Caco-2 (cell line): ENCODE results near the gene UBE2E2. TPM values are rescaled to one million over a fixed set of nuclear protein-coding genes. Genes with fewer than 3 reads are reported as not detected.

Source experiments
- BruUV-seq: library from RNA; stranded (reverse); fragments of 400-500 nt; replicated peaks from 2 replicates; lab custom pipeline; 2021; lab: Mats Ljungman, UMichigan
- CTCF ChIA-PET: fragments of 300-600 bp; sonication (Branson Sonifier 250); formaldehyde crosslinking; loops from one replicate; lab custom pipeline; 2022; ENCODE audit warnings: antibody characterized with exemption; lab: Charles Lee
- POLR2A ChIA-PET: fragments of 300-600 bp; sonication (Branson Sonifier 250); formaldehyde crosslinking; loops from one replicate; lab custom pipeline; 2022; ENCODE audit warnings: antibody characterized with exemption; lab: Charles Lee
- DNase-seq, 2 experiments: peaks; one replicate each; pipeline versions ENCODE4 v3.0.0 to v3.0.0-alpha.2; 2020 to 2022
- H3K27me3 ChIP-seq: replicated peaks from 2 replicates; pipeline ENCODE4 v1.6.0; 2011; ENCODE audit warnings: low read length; ENCODE audit not compliant: control insufficient read depth, insufficient read depth
- H3K36me3 ChIP-seq: 2 replicates; pipeline ENCODE4 v1.5.1; 2011; ENCODE audit warnings: low read length; ENCODE audit not compliant: control insufficient read depth, insufficient read depth
- H3K4me1 ChIP-seq: fragments of 250-450 bp; sonication (Bioruptor Pico); 2 replicates; pipeline ENCODE4 v1.5.1; 2020; ENCODE audit warnings: mild to moderate bottlenecking
- H3K4me3 ChIP-seq: 2 replicates; pipeline ENCODE4 v1.5.1; 2011; ENCODE audit warnings: low read depth, mild to moderate bottlenecking, control low read depth, low read length
- H3K9me3 ChIP-seq: fragments of 250-450 bp; sonication (Bioruptor Pico); 2 replicates; pipeline ENCODE4 v1.5.1; 2020; ENCODE audit warnings: mild to moderate bottlenecking, moderate library complexity
- H3K27ac Mint-ChIP-seq: one replicate; pipeline ENCODE4 v1.8.0; 2022; ENCODE audit warnings: mixed read lengths; ENCODE audit not compliant: unreplicated experiment
- H3K27me3 Mint-ChIP-seq: one replicate; pipeline ENCODE4 v1.8.0; 2022; ENCODE audit warnings: mixed read lengths; ENCODE audit not compliant: insufficient read depth, unreplicated experiment
- H3K36me3 Mint-ChIP-seq: one replicate; pipeline ENCODE4 v1.8.0; 2022; ENCODE audit warnings: mild to moderate bottlenecking, mixed read lengths; ENCODE audit not compliant: insufficient read depth, unreplicated experiment
- H3K4me1 Mint-ChIP-seq: one replicate; pipeline ENCODE4 v1.8.0; 2022; ENCODE audit warnings: low read depth, mixed read lengths; ENCODE audit not compliant: unreplicated experiment
- H3K4me3 Mint-ChIP-seq: one replicate; pipeline ENCODE4 v1.8.0; 2022; ENCODE audit warnings: mild to moderate bottlenecking, moderate library complexity, mixed read lengths; ENCODE audit not compliant: unreplicated experiment
- H3K9me3 Mint-ChIP-seq: one replicate; pipeline ENCODE4 v1.8.0; 2022; ENCODE audit warnings: mixed read lengths; ENCODE audit not compliant: unreplicated experiment
- CTCF ChIP-seq, 2 experiments: fragments of 200-600 bp in 1 of 2; IDR thresholded peaks; 1 replicate in 1 of 2; 2 replicates in 1 of 2; pipeline versions ENCODE4 v1.5.1 to v1.8.0; 2011 to 2022; ENCODE audit warnings: antibody characterized with exemption in 1 of 2, control low read depth in 1 of 2, inconsistent platforms in 1 of 2, low read depth in 1 of 2, low read length in 1 of 2, mild to moderate bottlenecking in 1 of 2, moderate library complexity in 1 of 2; ENCODE audit not compliant: insufficient read depth in 1 of 2, severe bottlenecking in 1 of 2, unreplicated experiment in 1 of 2
- intact Hi-C: fragments of 100-400 bp; cut with micrococcal nuclease; formaldehyde crosslinking; loops from one replicate; pipeline ENCODE4 v1.10.0; 2022; ENCODE audit not compliant: unreplicated experiment
- total RNA-seq: library from RNA; stranded (reverse); gene quantifications from 2 replicates; pipeline ENCODE4 v1.2.3, GENCODE V29; 2022

UBE2E2 gene
- total RNA-seq, 1 experiment from 2014 or later: 83.8 TPM

- Histone ChIP-seq H3K4me3 (no peak overlapping the region), H3K9me3 (no peaks in the 10 kb centered on the region), H3K4me1 (peaks cover 11% of the 10 kb centered on the region; the same call in 1 of the 2 replicates), H3K27me3 (no peaks in the 10 kb centered on the region; the same call in 1 of the 2 replicates), H3K36me3 (no peaks in the 10 kb centered on the region)
- peaks cover 20% of the 10 kb centered on the region for H3K4me1 Mint-ChIP-seq
- no peaks in the 10 kb centered on the region for H3K9me3 Mint-ChIP-seq
- H3K4me3 Mint-ChIP-seq: no peak overlapping the region
- no peak for TF ChIP-seq CTCF (IDR thresholded peaks at IDR 0.05; ENCODE audit: insufficient read depth in 1 of 2, low read depth in 1 of 2, low read length in 1 of 2, severe bottlenecking in 1 of 2, unreplicated experiment in 1 of 2)
- no peak for DNase-seq
- CTCF ChIA-PET: no interaction called here
- intact Hi-C loops: no loop called here
- no peaks in the 10 kb centered on the region for H3K27me3 Mint-ChIP-seq
- no TSS peak for BruUV-seq
- H3K27ac Mint-ChIP-seq: no peak overlapping the region
- POLR2A ChIA-PET: no interaction called here
- no peaks in the 10 kb centered on the region for H3K36me3 Mint-ChIP-seq
These were observed 203.5 kb downstream of the UBE2E2 start for GRCh38 chr3:23406601-23407000.

- Mint-ChIP-seq H3K9me3 (no peaks in the 10 kb centered on the region), H3K4me3 (no peak overlapping the region), H3K36me3 (no peaks in the 10 kb centered on the region), H3K27ac (no peak overlapping the region), H3K27me3 (no peaks in the 10 kb centered on the region), H3K4me1 (no peaks in the 10 kb centered on the region)
- Histone ChIP-seq H3K4me3 (no peak overlapping the region), H3K4me1 (no peaks in the 10 kb centered on the region), H3K27me3 (no peaks in the 10 kb centered on the region), H3K36me3 (no peaks in the 10 kb centered on the region), H3K9me3 (no peaks in the 10 kb centered on the region)
- no peak for TF ChIP-seq CTCF (IDR thresholded peaks at IDR 0.05; ENCODE audit: insufficient read depth in 1 of 2, low read depth in 1 of 2, low read length in 1 of 2, severe bottlenecking in 1 of 2, unreplicated experiment in 1 of 2)
- no TSS peak for BruUV-seq
- ChIA-PET CTCF (no interaction called here), POLR2A (no interaction called here)
- DNase-seq: no peak
- intact Hi-C loops: no loop called here
These were observed 214.9 kb downstream of the UBE2E2 start for GRCh38 chr3:23418026-23418425.

GRCh38 chr3:23421811-23422516 is 218.8 kb downstream of the UBE2E2 start:
- no peaks in the 10 kb centered on the region for H3K36me3 ChIP-seq
- Mint-ChIP-seq H3K27ac (no peak overlapping the region), H3K36me3 (no peaks in the 10 kb centered on the region), H3K27me3 (no peaks in the 10 kb centered on the region), H3K9me3 (peaks cover 15% of the 10 kb centered on the region), H3K4me1 (no peaks in the 10 kb centered on the region), H3K4me3 (no peak overlapping the region)
- no peak for TF ChIP-seq CTCF (IDR thresholded peaks at IDR 0.05; ENCODE audit: insufficient read depth in 1 of 2, low read depth in 1 of 2, low read length in 1 of 2, severe bottlenecking in 1 of 2, unreplicated experiment in 1 of 2)
- no peak for DNase-seq
- POLR2A ChIA-PET: no interaction called here
- no peak overlapping the region for H3K4me3 ChIP-seq
- CTCF ChIA-PET: no interaction called here
- intact Hi-C loops: no loop called here
- no peaks in the 10 kb centered on the region for H3K4me1 ChIP-seq
- no TSS peak for BruUV-seq
- H3K9me3 ChIP-seq: no peaks in the 10 kb centered on the region
- no peaks in the 10 kb centered on the region for H3K27me3 ChIP-seq
